ENCODE data around the gene SEC24D.

The SEC24D gene

DNA sequence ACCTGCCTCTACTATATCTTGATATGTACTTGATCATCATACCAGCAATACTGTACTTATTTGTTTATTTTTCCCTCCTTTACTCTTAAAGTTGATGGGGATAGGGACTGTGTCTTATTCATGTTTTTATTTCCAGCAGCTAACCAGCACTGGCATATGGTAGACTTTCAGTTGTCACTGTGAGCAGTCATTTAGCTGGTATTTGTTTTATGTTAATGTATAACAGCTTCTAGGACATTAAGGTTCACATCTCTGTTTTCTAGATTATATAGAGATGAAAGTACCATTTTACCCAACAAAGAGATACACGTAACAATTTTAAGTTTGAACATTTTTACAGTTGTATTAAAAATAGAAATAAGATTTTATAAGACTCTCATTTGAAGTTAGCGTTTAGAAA is 132.8 kb downstream of the SEC24D start:
- no peak for DNase-seq

DNA sequence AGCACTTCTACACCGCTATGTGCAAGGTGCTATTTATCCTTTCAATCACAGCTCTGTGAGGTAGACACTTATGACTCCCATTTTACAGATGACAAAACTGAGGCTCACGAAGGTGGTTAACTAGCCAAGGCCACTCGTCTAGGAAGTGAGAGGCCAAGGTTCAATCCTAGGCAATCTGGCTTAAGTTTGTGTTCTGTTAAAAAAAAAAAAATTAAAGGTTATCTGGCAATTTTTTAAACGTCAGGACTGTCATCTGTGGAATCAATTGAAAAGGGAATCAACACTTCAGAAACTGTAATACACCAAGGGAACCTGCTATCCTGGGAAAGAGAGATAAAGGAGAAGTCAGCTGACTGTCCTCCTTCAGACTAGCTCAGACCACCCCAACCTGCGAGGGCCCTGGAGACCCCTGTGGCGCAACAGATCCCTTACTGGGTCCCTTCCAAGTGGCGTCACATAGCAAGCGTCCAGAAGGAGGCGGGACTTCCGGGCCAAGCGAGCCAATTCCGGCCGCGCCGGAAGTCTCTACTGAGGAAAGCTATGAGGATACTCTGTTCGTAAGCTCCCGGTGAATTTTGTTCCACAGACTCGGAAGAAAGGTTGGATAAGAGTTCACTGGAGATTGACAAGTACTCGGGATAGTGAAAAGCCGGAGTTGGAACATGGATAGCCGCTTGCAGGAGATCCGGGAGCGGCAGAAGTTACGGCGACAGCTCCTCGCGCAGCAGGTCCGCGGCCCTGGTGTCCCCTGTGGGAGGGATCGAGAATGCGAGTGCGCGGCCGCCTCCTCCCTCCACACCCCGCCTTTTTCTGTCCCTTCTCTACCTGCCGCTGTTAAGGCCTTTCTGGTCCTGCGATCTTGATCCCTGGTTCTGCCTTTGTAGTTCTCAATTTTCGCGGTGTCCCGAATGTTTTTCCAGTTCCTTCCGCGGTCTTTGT is 150.8 kb downstream of the SEC24D start, which contains the start of gene METTL14:
METTL14 (plus strand) TSS at position 520 of the 939 bp plus-strand sequence; CDS start at position 663, 143 bp downstream.
- DNase-seq: peak; percentile 73

DNA sequence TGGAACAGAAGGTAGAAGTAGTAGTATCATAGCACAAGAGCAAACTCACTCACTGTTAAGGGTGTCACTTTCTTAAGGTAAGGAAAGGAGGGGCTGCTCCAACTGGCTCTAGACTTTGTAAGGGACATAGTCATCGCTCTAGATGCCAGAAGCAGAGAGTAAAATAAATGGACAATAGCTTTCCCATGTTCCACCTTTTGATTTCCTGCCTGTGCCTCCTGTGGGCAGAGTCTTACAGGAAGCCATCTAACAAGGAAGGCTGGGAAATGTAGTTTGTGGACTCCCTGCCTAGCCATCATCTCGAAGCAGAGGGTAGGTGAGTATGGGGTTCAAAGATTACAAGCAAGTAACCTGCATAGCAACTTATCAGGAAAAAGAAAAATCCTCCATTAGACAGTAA is 152.4 kb downstream of the SEC24D start:
- no peak for DNase-seq

- DNase-seq: peak; percentile 1
Measured at GRCh38 chr4:118682928-118683327, 153.0 kb downstream of the SEC24D start.

DNA sequence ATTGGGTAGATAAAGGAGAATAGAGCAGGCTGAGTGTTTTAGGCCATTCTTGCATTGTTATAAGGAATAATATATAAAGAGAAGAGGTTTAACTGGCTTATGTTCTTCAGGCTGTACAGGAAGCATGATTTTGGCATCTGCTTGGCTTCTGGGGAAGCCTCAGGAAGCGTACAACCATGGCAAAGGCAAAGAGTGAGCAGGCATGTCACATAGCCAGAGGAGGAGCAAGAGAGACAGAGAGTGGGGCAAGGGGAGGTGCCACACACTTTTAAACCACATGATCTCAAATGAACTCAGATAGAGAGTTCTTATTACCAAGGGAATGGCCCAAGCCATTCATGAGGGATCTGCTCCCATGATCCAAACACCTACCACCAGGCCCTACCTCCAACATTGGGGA is 155.1 kb downstream of the SEC24D start:
- no peak for DNase-seq

DNA sequence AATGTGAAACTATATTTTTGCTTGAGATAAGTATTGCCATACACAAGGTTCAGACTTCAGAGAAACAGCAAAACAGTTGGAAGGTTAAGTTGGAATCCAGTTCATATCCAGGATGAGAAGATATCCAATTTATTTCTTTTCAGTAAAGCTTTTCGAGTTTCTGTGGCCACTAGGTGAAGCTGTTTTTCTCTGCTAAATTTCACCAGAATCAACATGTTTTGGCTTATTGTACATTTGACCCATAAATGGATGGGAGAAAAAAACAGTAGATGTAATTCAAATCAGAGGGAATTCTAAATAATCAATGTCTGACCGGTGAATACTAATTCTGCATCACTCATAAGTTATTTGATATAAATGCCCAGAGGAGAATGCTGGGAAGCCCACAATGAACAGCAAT is 159.8 kb downstream of the SEC24D start:
- DNase-seq: no peak

Data from NCI-H2171 (cell line).